GOT3 (cell line): ENCODE data around the gene MGLL.

Experiments
- DNase-seq: peaks from one replicate; lab custom pipeline; 2025; ENCODE audit warnings: mixed read lengths; lab: John Stamatoyannopoulos, UW

The MGLL gene

GRCh38 chr3:127814325-127814781, 8.0 kb downstream of the MGLL start:
- DNase-seq: no peak

GRCh38 chr3:127812151-127812550, 10.2 kb downstream of the MGLL start:
- no peak for DNase-seq

DNA sequence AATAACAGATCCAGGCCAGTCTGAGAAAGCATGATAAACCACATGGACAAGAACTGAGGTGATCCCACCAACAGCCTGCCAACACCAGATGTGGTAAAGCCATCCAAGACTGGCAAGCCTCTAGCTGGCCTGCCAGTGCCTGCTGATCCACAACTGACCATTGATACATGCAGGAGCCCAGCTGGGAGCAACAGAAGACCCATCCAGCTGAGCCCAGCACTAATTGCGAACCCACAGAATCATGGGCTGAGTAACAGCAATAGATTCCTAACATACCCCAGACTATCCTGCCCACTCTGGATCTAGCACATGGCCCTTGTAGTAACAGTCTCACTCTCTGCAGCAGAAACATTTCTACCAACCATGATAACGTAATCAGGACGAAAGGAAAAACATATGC, 10.6 kb downstream of the MGLL start:
- DNase-seq: no peak

DNA sequence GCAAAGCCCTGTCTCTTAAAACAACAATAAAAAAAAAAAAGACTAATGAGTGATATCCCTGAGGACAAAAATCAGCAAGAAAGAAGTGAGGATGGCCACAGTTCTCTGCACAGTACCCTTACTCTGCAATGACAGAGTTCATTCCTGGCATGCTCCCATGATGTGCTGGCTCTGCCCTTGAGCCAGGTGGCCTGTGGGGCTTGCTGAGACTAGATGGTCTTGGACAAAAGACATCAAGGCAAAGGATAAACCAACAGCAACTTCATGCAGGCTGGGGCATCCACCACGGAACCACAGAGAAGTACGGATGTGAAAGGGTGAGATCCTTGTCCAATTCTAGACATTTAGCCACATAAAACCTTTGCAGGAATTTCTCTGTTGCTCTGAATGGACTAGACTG, 12.7 kb downstream of the MGLL start:
- no peak for DNase-seq

- DNase-seq: no peak
Observed at GRCh38 chr3:127809211-127809610, 13.1 kb downstream of the MGLL start.

DNA sequence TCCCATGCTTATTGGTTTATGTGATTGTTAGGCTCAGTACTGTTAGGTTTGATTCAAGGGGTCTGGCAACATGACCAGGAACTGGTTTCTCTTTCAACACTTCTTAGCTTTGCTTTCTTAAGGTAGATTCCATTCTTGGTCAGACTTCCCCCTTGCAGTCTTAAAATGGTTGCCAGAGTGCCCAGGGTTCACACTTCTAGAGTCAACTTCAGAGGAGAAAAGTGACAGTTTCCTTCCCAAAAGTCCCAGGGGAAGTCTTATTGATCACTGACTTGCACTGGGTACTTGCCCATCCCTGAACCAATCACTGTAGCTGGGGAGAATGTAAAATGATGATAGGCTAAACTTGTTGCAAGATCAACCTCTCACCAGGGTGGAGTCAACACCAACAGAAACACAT, 14.1 kb downstream of the MGLL start:
- no peak for DNase-seq

- no peak for DNase-seq
Observed at GRCh38 chr3:127805026-127805753, 17.1 kb downstream of the MGLL start.

DNA sequence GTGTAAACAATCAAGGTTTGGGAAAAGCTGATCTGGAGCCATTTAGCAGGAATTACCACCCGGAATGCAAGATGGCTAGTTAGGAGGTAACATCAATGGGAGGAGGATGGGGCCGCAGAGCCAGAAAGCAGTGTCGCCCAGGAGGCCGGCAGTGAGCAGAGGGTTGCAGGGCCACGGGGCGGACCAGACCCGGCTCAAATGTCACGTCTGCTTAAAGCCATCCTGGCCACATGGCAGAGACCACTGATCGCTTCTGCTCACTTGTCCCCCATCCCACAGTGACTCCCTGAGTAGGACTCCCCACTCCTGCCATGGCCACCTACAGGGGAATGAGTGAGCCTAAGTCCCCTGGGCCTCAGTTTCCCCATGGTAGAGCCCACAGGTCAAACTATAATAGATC, 18.2 kb downstream of the MGLL start:
- no peak for DNase-seq

GRCh38 chr3:127803619-127804018, 18.7 kb downstream of the MGLL start:
- DNase-seq: no peak

GRCh38 chr3:127802606-127803005, 19.7 kb downstream of the MGLL start:
- DNase-seq: no peak

GRCh38 chr3:127801731-127802313, 20.5 kb downstream of the MGLL start:
- DNase-seq: no peak

DNA sequence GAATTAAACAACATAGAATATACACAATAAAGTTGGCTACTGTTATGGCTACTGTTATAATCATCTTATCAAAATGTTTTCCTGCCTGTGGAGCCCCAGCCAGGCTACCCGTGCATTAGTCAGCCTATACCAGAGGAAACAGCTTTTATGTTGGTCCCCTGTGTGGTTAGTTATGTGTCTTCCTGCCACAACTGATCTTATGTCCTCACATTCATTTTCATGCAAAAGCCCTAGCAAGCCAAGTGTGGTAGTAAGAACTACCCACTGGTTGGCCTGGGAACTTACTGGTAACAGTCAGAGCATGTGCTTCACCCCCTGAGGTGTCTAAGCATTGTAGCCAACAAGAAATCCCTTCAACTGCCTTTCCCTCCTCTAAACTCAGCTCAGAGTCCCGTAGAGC, 21.8 kb downstream of the MGLL start:
- no peak for DNase-seq

DNA sequence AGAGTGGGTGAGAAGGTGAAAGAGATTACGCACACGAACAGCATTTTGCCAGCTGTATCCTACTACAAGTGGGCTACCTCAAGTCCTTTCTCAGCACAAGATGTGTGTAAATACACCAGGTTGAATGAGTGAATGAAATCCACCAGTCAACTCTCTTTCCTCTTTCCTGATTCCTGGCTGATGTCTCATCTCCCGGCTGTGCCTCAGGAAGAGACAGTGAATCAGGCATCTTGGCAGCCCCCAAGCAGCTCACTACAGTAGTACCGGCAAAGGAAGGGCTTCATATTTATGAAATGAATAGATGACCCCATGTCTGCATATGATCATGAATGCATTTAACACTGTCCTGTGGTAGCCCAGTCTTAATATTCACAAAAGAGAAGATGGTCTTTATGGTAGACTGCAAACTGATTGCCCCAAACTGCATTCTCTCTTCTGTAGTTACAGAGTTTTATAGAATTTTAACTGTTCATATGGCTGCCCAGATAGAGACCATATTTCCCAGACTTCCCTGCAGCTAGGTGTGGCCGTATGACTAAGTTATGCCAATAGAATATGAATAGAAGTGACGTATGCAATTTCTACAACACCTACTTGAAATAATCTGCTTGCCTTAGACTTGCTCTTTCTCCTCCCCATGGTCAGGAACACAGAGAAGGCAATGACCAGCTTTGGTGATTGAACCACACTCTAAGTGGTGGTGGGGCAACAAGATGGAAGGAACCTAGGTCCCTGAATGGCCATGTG, 22.7 kb downstream of the MGLL start:
- DNase-seq: no peak

DNA sequence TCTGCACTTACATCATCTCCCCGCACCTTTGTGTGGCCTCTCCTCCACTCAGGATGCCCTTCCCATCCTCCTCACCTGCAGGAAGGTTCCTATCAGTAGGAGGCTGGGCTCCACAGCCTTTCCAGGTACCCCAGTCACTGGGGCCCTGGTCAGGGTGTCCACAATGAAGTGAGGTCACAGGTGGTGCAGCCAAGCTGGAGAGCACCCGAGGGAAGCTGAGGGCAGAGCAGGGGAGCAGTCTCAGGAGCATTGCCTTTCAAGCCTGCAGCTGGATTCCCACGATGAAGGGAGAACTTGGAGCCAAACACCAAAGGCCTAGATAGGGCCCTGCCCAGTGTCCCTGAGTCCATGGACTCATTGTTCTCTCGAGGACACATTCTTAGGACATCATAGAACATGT, 23.6 kb downstream of the MGLL start:
- DNase-seq: no peak

- no peak for DNase-seq
Observed at GRCh38 chr3:127796831-127797150, 25.5 kb downstream of the MGLL start.

GRCh38 chr3:127796045-127796830, 26.1 kb downstream of the MGLL start:
- DNase-seq: no peak

GRCh38 chr3:127794972-127795371, 27.3 kb downstream of the MGLL start:
- no peak for DNase-seq

- DNase-seq: no peak
Observed at GRCh38 chr3:127794402-127794801, 27.9 kb downstream of the MGLL start.

DNA sequence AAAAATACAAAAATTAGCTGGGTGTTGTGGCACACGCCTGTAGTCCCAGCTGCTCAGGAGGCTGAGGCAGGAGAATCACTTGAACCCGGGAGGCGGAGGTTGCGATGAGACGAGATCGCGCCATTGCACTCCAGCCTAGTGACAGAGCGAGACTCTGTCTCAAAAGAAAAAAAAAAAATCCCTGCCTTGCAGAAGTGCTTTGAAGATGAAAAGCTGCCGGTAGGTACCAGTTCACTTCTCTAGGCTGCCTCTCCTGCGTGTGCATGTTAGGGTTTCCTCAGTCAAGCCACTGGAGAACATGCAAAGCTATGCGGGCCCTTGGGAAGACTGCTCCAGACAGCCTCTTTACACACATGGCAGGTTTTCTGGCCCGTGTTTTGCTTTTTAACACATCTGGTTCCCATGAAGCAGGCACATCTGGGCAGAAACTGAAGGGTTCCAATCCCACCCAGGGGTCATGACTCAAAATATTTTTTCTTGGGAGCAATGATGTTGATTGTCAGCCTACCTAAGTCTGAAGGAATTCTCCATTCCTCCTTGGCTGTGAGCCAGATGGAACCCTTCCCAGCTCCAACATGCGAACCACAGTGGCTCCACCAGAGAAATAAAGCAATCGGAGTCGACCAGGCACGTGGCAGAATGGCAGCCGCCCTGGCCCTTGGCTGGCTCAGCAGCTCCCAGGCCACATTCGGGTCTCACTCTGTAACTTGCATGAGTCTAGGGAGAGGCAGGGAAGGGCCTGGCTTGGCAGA, 29.6 kb downstream of the MGLL start:
- no peak for DNase-seq

DNA sequence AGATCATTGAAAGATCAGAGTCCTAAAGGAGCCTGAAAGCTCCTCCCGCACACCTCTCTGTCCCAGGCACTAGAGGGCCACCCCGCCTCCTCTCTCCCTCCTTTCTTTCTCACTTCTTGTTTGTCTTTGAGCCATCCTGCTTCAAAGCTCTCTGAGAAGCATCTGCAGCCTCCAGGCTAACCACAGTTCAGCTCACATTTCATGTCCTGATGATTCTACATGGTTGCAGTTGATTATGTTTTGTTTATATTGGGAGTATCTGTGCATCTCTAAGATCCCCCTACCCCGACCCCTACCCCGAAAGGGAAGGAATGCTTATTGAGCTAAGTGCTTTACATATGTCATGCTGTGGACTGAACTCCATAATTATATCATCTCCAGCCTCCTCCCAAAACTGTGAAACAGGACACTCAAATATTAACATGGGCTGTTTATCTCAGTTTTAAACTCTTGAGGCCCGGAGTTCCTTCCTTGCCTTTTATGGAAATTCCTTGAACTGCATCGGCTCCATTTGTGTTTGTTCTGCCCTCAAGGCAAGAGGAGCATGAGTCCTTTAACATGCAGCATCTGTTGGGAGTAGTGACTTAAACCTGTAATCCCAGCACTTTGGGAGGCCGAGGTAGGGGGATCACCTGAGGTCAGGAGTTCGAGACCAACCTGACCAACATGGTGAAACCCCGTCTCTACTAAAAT, 30.9 kb downstream of the MGLL start:
- DNase-seq: no peak

DNA sequence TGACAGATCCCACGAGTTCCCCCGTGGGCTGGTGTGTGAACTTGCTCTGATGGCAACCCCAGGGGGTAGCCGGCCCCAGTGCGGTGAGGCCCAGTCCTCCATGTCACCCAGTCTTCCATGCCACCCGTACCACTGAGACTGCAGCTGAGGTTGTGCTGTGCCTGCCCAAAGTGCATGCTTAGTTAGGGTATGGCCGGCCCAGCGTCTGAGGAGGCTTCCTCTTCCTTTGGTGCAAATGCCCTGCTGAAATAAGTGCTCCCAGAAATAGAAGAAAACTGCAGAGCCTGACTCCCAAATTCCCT, 31.5 kb downstream of the MGLL start:
- DNase-seq: no peak
